Body of pancreas (tissue), 4 donors: Measurements from ENCODE around the gene GPRC5C. TPM values are rescaled to one million over a fixed set of nuclear protein-coding genes. Genes with fewer than 3 reads are reported as not detected.

Experiments used
- ATAC-seq: fragments of 150-250 bp; one replicate; pipeline ENCODE4 v1.9.1; 2016
- DNase-seq, 4 donors: peaks; one replicate each; pipeline ENCODE4 v3.0.0-alpha.2; 2019
- H3K27ac ChIP-seq, 4 donors: fragments of 200-600 bp; sonication (generic); 1 replicate in 3 of 4; 2 replicates in 1 of 4; pipeline versions ENCODE4 v1.5.1 to v1.6.1; 2016 to 2019; ENCODE audit warnings: mild to moderate bottlenecking in 1 of 4, mixed read lengths in 1 of 4, moderate library complexity in 1 of 4
- H3K27me3 ChIP-seq, 2 donors: fragments of 200-600 bp; sonication (generic); one replicate each; pipeline ENCODE4 v1.6.0; 2016; ENCODE audit warnings: mild to moderate bottlenecking in 1 of 2
- H3K36me3 ChIP-seq, 2 donors: fragments of 200-600 bp; sonication (generic); replicated peaks in 1 of 2; 2 replicates each; pipeline ENCODE4 v1.5.1; 2016; ENCODE audit warnings: low read depth in 2 of 2; ENCODE audit not compliant: insufficient read depth in 1 of 2
- H3K4me1 ChIP-seq: fragments of 200-600 bp; sonication (generic); one replicate; pipeline ENCODE4 v1.6.0; 2016
- H3K4me3 ChIP-seq, 2 donors: fragments of 200-600 bp; sonication (generic); 1 replicate in 1 of 2; 2 replicates in 1 of 2; pipeline ENCODE4 v1.5.1; 2016 to 2019
- H3K9me3 ChIP-seq, 3 donors: fragments of 200-600 bp; sonication (generic); 1 replicate in 2 of 3; 2 replicates in 1 of 3; pipeline ENCODE4 v1.5.1; 2016
- CTCF ChIP-seq, 7 experiments: fragments of 450-650 bp in 4 of 7; fragments of 200-600 bp in 3 of 7; sonication (generic) in 3 of 7; IDR thresholded peaks; one replicate each; pipeline ENCODE4 v1.5.1; 2016 to 2019; ENCODE audit warnings: antibody characterized with exemption in 7 of 7
- POLR2A ChIP-seq, 3 donors: fragments of 450-650 bp; IDR thresholded peaks; one replicate each; pipeline ENCODE4 v1.6.1; 2016; ENCODE audit warnings: antibody characterized with exemption in 3 of 3, mild to moderate bottlenecking in 2 of 3
- WGBS, 2 donors: methylation state at CpG; one replicate each; pipeline ENCODE4 v1.1.5; 2017; 5-methylcytosine and 5-hydroxymethylcytosine counted together
- intact Hi-C: fragments of 100-400 bp; cut with DNase I; formaldehyde crosslinking; loops from one replicate; pipeline ENCODE4 v1.15.1; 2023
- total RNA-seq, 2 donors: library from RNA; depleted of rRNA; stranded (reverse); fragments of >200 nt; gene quantifications; one replicate each; pipeline ENCODE4 v1.1.0, GENCODE V29; 2016

GPRC5C gene
- total RNA-seq, 2 donors from 2014 or later: 68.0 to 71.2 TPM

GRCh38 chr17:74430385-74430705 lies 1.5 kb upstream of the GPRC5C start:
- WGBS, 2 donors: 5 to 16% methylated on average over 7 to 13 of the region's 13 CpGs
- H3K4me1 ChIP-seq: peaks cover 71% of the 10 kb centered on the region
- intact Hi-C loops: no loop called here
- H3K4me3 ChIP-seq: no peak overlapping the region
- TF ChIP-seq CTCF (IDR thresholded peaks at IDR 0.05) (no peak), POLR2A (IDR thresholded peaks at IDR 0.05) (no peak)
- DNase-seq: no peak
- H3K27me3 ChIP-seq: no peaks in the 10 kb centered on the region
- no peaks in the 10 kb centered on the region for H3K36me3 ChIP-seq
- no peak for ATAC-seq
- H3K9me3 ChIP-seq: no peaks in the 10 kb centered on the region
- peak overlapping the region; percentile 96 to 100 (median 99) for H3K27ac ChIP-seq

- TF ChIP-seq POLR2A (IDR thresholded peaks at IDR 0.05) (peak; percentile 71 to 91 (median 90)), CTCF (IDR thresholded peaks at IDR 0.05) (peak in 1 of 7 experiments; percentile 10)
- ATAC-seq (peak; percentile 70), DNase-seq (peak; percentile 93 to 96 (median 96))
- peak overlapping the region; percentile 96 to 100 (median 99) for H3K27ac ChIP-seq
- WGBS, 2 donors: 0% methylated on average over 24 to 64 of the region's 67 CpGs
- no peaks in the 10 kb centered on the region for H3K27me3 ChIP-seq
- intact Hi-C loops: no loop called here
- no peaks in the 10 kb centered on the region for H3K9me3 ChIP-seq
- peak overlapping the region; percentile 21 to 32 for H3K4me3 ChIP-seq
- H3K36me3 ChIP-seq: no peaks in the 10 kb centered on the region
- peaks cover 77% of the 10 kb centered on the region for H3K4me1 ChIP-seq
These were observed 951 bp upstream of the GPRC5C start for GRCh38 chr17:74430706-74431567.

- TF ChIP-seq CTCF (IDR thresholded peaks at IDR 0.05): no peak
- no peak for TF ChIP-seq POLR2A (IDR thresholded peaks at IDR 0.05)
- Histone ChIP-seq H3K27me3 (no peaks in the 10 kb centered on the region), H3K9me3 (no peaks in the 10 kb centered on the region), H3K27ac (peak overlapping the region; percentile 96 to 100 (median 99)), H3K36me3 (no peaks in the 10 kb centered on the region), H3K4me3 (peak overlapping the region; percentile 21 to 50), H3K4me1 (peaks cover 80% of the 10 kb centered on the region)
- WGBS, 2 donors: 0% methylated on average over 4 of the region's 33 CpGs; no CpG with 5 or more reads in 1 of the 2 donors
- intact Hi-C loops: no loop called here
- DNase-seq (no peak), ATAC-seq (no peak)
These were observed 469 bp downstream of the GPRC5C start for GRCh38 chr17:74432424-74432690.

GRCh38 chr17:74432766-74433391 lies 991 bp downstream of the GPRC5C start:
- ATAC-seq (no peak), DNase-seq (no peak)
- Histone ChIP-seq H3K9me3 (no peaks in the 10 kb centered on the region), H3K4me3 (peak overlapping the region; percentile 21 to 50), H3K27ac (peak overlapping the region; percentile 96 to 100 (median 99)), H3K4me1 (peaks cover 75% of the 10 kb centered on the region), H3K36me3 (no peaks in the 10 kb centered on the region), H3K27me3 (no peaks in the 10 kb centered on the region)
- no peak for TF ChIP-seq CTCF (IDR thresholded peaks at IDR 0.05)
- peak in 1 of 3 donors; percentile 2 for TF ChIP-seq POLR2A (IDR thresholded peaks at IDR 0.05)
- 6 to 9% methylated on average over 11 to 23 of the region's 23 CpGs for WGBS, 2 donors
- intact Hi-C loops: no loop called here
